ENCODE measurements around the gene SUCLG2. TPM values are rescaled to one million over a fixed set of nuclear protein-coding genes. Genes with fewer than 3 reads are reported as not detected.

SUCLG2 gene
- total and polyA plus RNA-seq, 9 of the 15 experiments (the other 6 are each of a cell fraction or from before 2014, with no cell fraction given) = 10.1 to 41.4 (median 29.0) TPM

DNA sequence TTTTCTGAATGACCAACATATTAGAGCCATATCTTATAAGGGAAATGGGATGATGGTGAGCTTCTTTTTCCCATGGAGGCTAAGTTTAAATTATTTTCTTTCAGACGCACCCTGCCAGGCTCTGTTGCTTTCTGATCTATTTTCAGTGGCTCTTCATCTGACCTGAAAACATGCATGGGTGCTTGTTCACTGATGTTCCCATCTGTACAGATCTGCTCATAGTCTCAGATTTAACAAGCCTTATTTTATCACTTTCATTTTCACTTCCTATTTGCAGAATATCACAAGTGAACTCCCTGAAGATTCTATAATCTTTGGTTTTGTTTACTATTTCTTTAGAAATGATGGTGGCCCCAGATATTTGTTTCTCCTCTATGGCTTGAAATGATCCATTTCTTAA is 31.1 kb upstream of the SUCLG2 start:
- in situ Hi-C loops (cut with MboI) = no loop called here
- H2AFZ ChIP-seq (ENCODE audit: low read depth, low read length) = no peak overlapping the region
- no TSS peak for BruUV-seq (replicated peaks)
- H3K9me1 ChIP-seq (ENCODE audit: control insufficient read depth, insufficient read depth, low read length) = no peaks in the 10 kb centered on the region
- no peaks in the 10 kb centered on the region for H3K79me2 ChIP-seq (ENCODE audit: control insufficient read depth, insufficient read depth, low read length)
- ChIA-PET POLR2A (no interaction called here), CTCF (ENCODE audit: low intra/inter-chr PET ratio) (no interaction called here)
- no peak overlapping the region for H3K27ac ChIP-seq (ENCODE audit: extremely low read depth, low read depth, low read length)
- H3K4me3 ChIP-seq = no peak overlapping the region
- intact Hi-C loops (cut with micrococcal nuclease) = no loop called here
- no peak for DNase-seq (ENCODE audit: extremely low read depth in 1 of 4, low spot score in 3 of 4)
- H3K9me3 ChIP-seq (replicated peaks; ENCODE audit: control insufficient read depth, insufficient read depth, low read depth, low read length) = no peaks in the 10 kb centered on the region
- H3K9ac ChIP-seq (ENCODE audit: insufficient read depth in 1 of 2, low read depth in 2 of 2, low read length in 2 of 2) = no peak overlapping the region
- no peaks in the 10 kb centered on the region for H3K4me1 ChIP-seq (replicated peaks in 1 of 2; ENCODE audit: control insufficient read depth in 2 of 2, insufficient read depth in 2 of 2, low read length in 2 of 2)
- no peaks in the 10 kb centered on the region for H3K36me3 ChIP-seq (ENCODE audit: control insufficient read depth, insufficient read depth, low read length)
- no peak for FAIRE-seq
- no peaks in the 10 kb centered on the region for H3K27me3 ChIP-seq (ENCODE audit: control insufficient read depth in 2 of 2, insufficient read depth in 2 of 2, low read length in 2 of 2)
- H3K4me2 ChIP-seq (ENCODE audit: insufficient read depth, low read length) = no peak overlapping the region
- WGBS (ENCODE audit: insufficient coverage, low coverage, missing lambda C conversion rate) = 0% methylated on average over 1 of the region's 1 CpG
- TF ChIP-seq SMAD4 (CRISPR knock-in tag; conservative IDR thresholded peaks at IDR 0.05) (no peak), POLR2AphosphoS5 (IDR thresholded peaks at IDR 0.05; ENCODE audit: control insufficient read depth, insufficient read depth, low read depth, low read length) (no peak), STAT5B (CRISPR knock-in tag; IDR thresholded peaks at IDR 0.05) (no peak), POLR2B (IDR thresholded peaks at IDR 0.05; ENCODE audit: low read depth, partially characterized antibody) (no peak), HMG20B (CRISPR knock-in tag; IDR thresholded peaks at IDR 0.05) (no peak), PHB2 (IDR thresholded peaks at IDR 0.05; ENCODE audit: low read depth) (no peak), EGR1 (conservative IDR thresholded peaks at IDR 0.05) (no peak), TSC22D4 (tag; IDR thresholded peaks at IDR 0.05) (no peak), RBM14 (IDR thresholded peaks at IDR 0.05; ENCODE audit: borderline replicate concordance, insufficient read depth, low read depth, low read length) (no peak), ZNF12 (CRISPR knock-in tag; IDR thresholded peaks at IDR 0.05) (no peak), ZBTB26 (CRISPR knock-in tag; IDR thresholded peaks at IDR 0.05) (no peak), PPARD (CRISPR knock-in tag; IDR thresholded peaks at IDR 0.05) (no peak), GTF2B (IDR thresholded peaks at IDR 0.05; ENCODE audit: extremely low read depth, insufficient read length) (no peak), ZNF274 (IDR thresholded peaks at IDR 0.05; ENCODE audit: borderline replicate concordance, low read depth, low read length) (no peak)
- TF ChIP-seq, protein P1, sequence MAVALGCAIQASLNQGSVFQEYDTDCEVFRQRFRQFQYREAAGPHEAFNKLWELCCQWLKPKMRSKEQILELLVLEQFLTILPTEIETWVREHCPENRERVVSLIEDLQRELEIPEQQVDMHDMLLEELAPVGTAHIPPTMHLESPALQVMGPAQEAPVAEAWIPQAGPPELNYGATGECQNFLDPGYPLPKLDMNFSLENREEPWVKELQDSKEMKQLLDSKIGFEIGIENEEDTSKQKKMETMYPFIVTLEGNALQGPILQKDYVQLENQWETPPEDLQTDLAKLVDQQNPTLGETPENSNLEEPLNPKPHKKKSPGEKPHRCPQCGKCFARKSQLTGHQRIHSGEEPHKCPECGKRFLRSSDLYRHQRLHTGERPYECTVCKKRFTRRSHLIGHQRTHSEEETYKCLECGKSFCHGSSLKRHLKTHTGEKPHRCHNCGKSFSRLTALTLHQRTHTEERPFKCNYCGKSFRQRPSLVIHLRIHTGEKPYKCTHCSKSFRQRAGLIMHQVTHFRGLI (CRISPR knock-in tag; IDR thresholded peaks at IDR 0.05) = no peak
- TF ChIP-seq, protein P2, sequence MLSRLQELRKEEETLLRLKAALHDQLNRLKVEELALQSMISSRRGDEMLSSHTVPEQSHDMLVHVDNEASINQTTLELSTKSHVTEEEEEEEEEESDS (CRISPR knock-in tag; IDR thresholded peaks at IDR 0.05) = no peak
- ATAC-seq = no peak
- H4K20me1 ChIP-seq (replicated peaks; ENCODE audit: control insufficient read depth, insufficient read depth, low read length) = no peaks in the 10 kb centered on the region

Data from K562 (cell line).